Activated CD8-positive, alpha-beta memory T cell treated with anti-CD3 and anti-CD28 coated beads, Interleukin-2, amount 50 U/mL, for 4 hours (primary cell): ENCODE results near the gene NOX5.

Source experiments
- DNase-seq: peaks from one replicate; pipeline ENCODE4 v3.0.0-alpha.2; 2020

Gene NOX5

GRCh38 chr15:69084404-69085030 is 70.0 kb downstream of the NOX5 start:
- DNase-seq, result no peak

GRCh38 chr15:69085325-69086081 is 71.0 kb downstream of the NOX5 start:
- DNase-seq, result no peak

GRCh38 chr15:69086427-69087204 is 72.1 kb downstream of the NOX5 start:
- DNase-seq, result no peak

GRCh38 chr15:69087366-69087976 is 73.0 kb downstream of the NOX5 start:
- no peak for DNase-seq

- no peak for DNase-seq
Observed at GRCh38 chr15:69088300-69088965, 73.9 kb downstream of the NOX5 start.

- no peak for DNase-seq
Observed at GRCh38 chr15:69089258-69089657, 74.8 kb downstream of the NOX5 start.

- no peak for DNase-seq
Observed at GRCh38 chr15:69090197-69090948, 75.9 kb downstream of the NOX5 start.

GRCh38 chr15:69091654-69092053 is 77.2 kb downstream of the NOX5 start:
- no peak for DNase-seq

GRCh38 chr15:69092159-69092558 is 77.7 kb downstream of the NOX5 start:
- no peak for DNase-seq

GRCh38 chr15:69093127-69093526 is 78.6 kb downstream of the NOX5 start:
- no peak for DNase-seq

GRCh38 chr15:69093614-69094013 is 79.1 kb downstream of the NOX5 start:
- no peak for DNase-seq

- no peak for DNase-seq
Observed at GRCh38 chr15:69094124-69094921, 79.8 kb downstream of the NOX5 start.

GRCh38 chr15:69095274-69095673 is 80.8 kb downstream of the NOX5 start:
- DNase-seq, result no peak

GRCh38 chr15:69096196-69096595 is 81.7 kb downstream of the NOX5 start:
- no peak for DNase-seq

GRCh38 chr15:69096626-69097025 is 82.1 kb downstream of the NOX5 start:
- DNase-seq, result no peak

- no peak for DNase-seq
Observed at GRCh38 chr15:69098771-69099170, 84.3 kb downstream of the NOX5 start.

- no peak for DNase-seq
Observed at GRCh38 chr15:69099941-69100340, 85.4 kb downstream of the NOX5 start.

GRCh38 chr15:69100821-69101220 is 86.3 kb downstream of the NOX5 start:
- no peak for DNase-seq

- no peak for DNase-seq
Observed at GRCh38 chr15:69104050-69104750, 89.7 kb downstream of the NOX5 start.

GRCh38 chr15:69105451-69105985 is 91.0 kb downstream of the NOX5 start:
- no peak for DNase-seq
